Measurements from ENCODE around the gene RASA3. TPM values are rescaled to one million over a fixed set of nuclear protein-coding genes. Genes with fewer than 3 reads are reported as not detected.

RASA3 gene
- total and polyA plus RNA-seq, 2 of the 4 experiments (the other 2 are of a cell fraction), result 21.0 to 31.4 TPM

GRCh38 chr13:114144606-114145244 is 12.3 kb upstream of the RASA3 start:
- TF ChIP-seq NFE2L2 (IDR thresholded peaks at IDR 0.05; ENCODE audit: low read depth, low read length) (no peak), CTCF (conservative IDR thresholded peaks at IDR 0.05; ENCODE audit: low read depth, low read length) (no peak), FOS (IDR thresholded peaks at IDR 0.05; ENCODE audit: low read depth, low read length) (no peak), USF2 (IDR thresholded peaks at IDR 0.05; ENCODE audit: low read depth, low read length) (no peak), MAZ (IDR thresholded peaks at IDR 0.05; ENCODE audit: borderline replicate concordance, low read depth, low read length) (no peak), CEBPB (IDR thresholded peaks at IDR 0.05; ENCODE audit: low read depth, low read length) (no peak)
- Histone ChIP-seq H3K36me3 (ENCODE audit: control insufficient read depth, insufficient read depth, low read length) (no peaks in the 10 kb centered on the region), H2BK120ac (ENCODE audit: low read depth, low read length) (no peak overlapping the region), H3K4me3 (ENCODE audit: insufficient read depth, low read depth, low read length) (no peak overlapping the region), H3K4me1 (ENCODE audit: control insufficient read depth, insufficient read depth, low read length) (peaks cover 8% of the 10 kb centered on the region), H2AK9ac (replicated peaks; ENCODE audit: low read depth, low read length, poor library complexity) (no peak overlapping the region), H2BK5ac (ENCODE audit: low read depth, low read length, poor library complexity, severe bottlenecking) (no peak overlapping the region), H4K5ac (ENCODE audit: low read depth, low read length) (no peak overlapping the region), H2AFZ (replicated peaks; ENCODE audit: low read length, poor library complexity) (no peak overlapping the region), H3K14ac (replicated peaks; ENCODE audit: low read depth, low read length) (no peak overlapping the region), H2AK5ac (ENCODE audit: low read depth, low read length) (no peak overlapping the region), H4K8ac (ENCODE audit: low read depth in 2 of 2, low read length in 2 of 2) (no peak overlapping the region), H3K18ac (ENCODE audit: low read depth, low read length) (no peak overlapping the region), H3K27ac (ENCODE audit: insufficient read depth, low read length) (no peak overlapping the region), H3K9ac (ENCODE audit: low read depth, low read length) (no peak overlapping the region), H2BK15ac (ENCODE audit: low read depth, low read length) (no peak overlapping the region), H3K4me2 (ENCODE audit: low read depth, low read length) (no peak overlapping the region), H3K79me1 (ENCODE audit: low read depth in 1 of 2, low read length in 2 of 2) (0 out of 4 replicates have a peak, but pooled peaks cover 0 to 5% of the 10 kb centered on the region in 2 experiments), H3K4ac (ENCODE audit: low read depth, low read length) (no peak overlapping the region), H3K27me3 (ENCODE audit: control insufficient read depth, insufficient read depth, low read length) (peaks cover 16% of the 10 kb centered on the region; the same call in 1 of the 2 replicates), H4K91ac (ENCODE audit: insufficient read depth, low read depth, low read length) (no peak overlapping the region), H3K9me1 (ENCODE audit: insufficient read depth, low read length) (peaks cover 19% of the 10 kb centered on the region), H3K9me3 (ENCODE audit: control insufficient read depth, insufficient read depth, low read length) (no peaks in the 10 kb centered on the region), H3K23ac (ENCODE audit: low read depth, low read length) (no peak overlapping the region), H2BK20ac (ENCODE audit: low read depth, low read length) (no peak overlapping the region), H3K56ac (ENCODE audit: extremely low read depth, insufficient read depth, low read length) (no peak overlapping the region), H4K20me1 (ENCODE audit: insufficient read depth, low read length) (0 out of 2 replicates have a peak, but pooled peaks cover 3% of the 10 kb centered on the region)
- in situ Hi-C loops (cut with MboI; ENCODE audit: low sequenced_read_pairs), result no loop called here
- dilution Hi-C loops (cut with HindIII; ENCODE audit: low sequenced_read_pairs, unreplicated experiment), result no loop called here
- no TSS peak for BruUV-seq (replicated peaks)
- intact Hi-C loops (cut with micrococcal nuclease), result no loop called here
- ATAC-seq (ENCODE audit: low read depth) (no peak), DNase-seq (no peak)
- 98% methylated on average over 10 of the region's 17 CpGs; no CpG with 5 or more reads in 1 of the 2 experiments for WGBS, 2 experiments (ENCODE audit: extremely low coverage in 2 of 2, insufficient read length in 1 of 2)
- POLR2A ChIA-PET (ENCODE audit: unreplicated experiment), result no interaction called here
- CTCF ChIA-PET, result no interaction called here

All from IMR-90 (cell line).